ENCODE data around the gene FN1.

The FN1 gene

DNA sequence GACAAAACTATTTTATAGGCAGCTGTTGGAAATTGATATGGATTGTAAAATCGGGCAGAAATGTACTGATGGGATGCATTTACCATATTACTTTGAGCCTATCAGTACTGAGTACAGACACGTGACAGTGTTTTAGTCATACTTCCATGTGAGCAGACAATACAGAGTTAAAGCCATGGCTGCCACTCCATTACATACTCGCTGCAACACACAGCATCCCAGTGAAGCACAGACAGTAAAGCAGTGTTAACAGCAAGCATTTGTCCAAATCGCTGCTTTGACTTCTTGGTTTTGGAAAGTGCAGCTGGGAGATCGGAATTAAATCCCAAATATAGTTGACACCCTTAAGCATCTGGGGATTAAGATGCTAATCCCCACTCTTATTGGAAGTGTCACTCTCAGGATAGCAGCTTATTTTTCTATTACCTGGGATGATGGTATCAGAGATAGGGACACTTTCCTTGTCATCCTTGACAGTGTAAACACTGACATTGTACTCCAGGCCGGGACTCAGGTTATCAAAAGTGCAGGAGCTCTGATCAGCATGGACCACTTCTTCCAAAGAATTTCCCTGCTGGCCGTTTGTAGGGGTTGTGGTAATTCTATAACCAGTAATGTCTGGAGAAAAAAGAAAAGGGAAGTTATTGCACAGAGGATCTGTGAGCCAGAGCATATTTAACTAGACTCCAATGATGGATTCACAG is 41.6 kb downstream of the FN1 start:
- Histone ChIP-seq H2BK15ac (ENCODE audit: low read depth, poor library complexity, severe bottlenecking) (no peak overlapping the region), H3K4me3 (ENCODE audit: insufficient read depth in 1 of 2, low read depth in 1 of 2, low read length in 2 of 2) (peak overlapping the region in 1 of 2 experiments; percentile 2)

DNA sequence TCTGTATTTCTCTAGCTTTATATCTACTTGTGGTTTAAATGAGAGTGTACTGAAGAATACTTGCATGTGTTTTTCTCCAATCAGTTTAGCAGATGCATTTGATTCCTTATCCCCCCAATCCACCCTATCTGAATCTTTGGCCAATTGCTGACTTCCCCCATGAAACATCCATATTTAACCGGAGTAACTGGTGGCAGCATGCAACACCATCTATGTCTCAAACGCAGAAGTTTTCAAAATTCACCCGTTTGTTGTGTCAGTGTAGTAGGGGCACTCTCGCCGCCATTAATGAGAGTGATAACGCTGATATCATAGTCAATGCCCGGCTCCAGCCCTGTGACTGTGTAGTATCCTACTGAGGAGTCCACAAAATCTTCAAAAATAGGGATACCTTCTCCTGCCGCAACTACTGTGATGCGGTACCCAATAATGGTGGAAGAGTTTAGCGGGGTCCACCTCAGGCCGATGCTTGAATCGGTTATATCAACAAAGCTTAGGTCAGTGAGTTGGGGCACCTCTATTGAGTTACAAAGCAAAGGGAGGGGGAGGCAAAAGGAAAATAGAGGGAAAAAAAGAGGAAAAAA is 43.1 kb downstream of the FN1 start:
- no peak overlapping the region for H2AFZ ChIP-seq (ENCODE audit: low read depth, low read length)
- no peak for DNase-seq
- no peak overlapping the region for H3K23ac ChIP-seq (ENCODE audit: low read length in 2 of 2)
- H3K4me3 ChIP-seq (ENCODE audit: insufficient read depth in 1 of 2, low read depth in 1 of 2, low read length in 2 of 2), result no peak overlapping the region
- H2BK120ac ChIP-seq (ENCODE audit: low read depth, low read length), result no peak overlapping the region
- H3K27me3 ChIP-seq (ENCODE audit: control insufficient read depth in 1 of 2, insufficient read depth in 1 of 2, low read length in 2 of 2), result no peaks in the 10 kb centered on the region
- peak overlapping the region; percentile 39 for H3K27ac ChIP-seq (ENCODE audit: low read length, poor library complexity, severe bottlenecking)
- no peak overlapping the region for H4K91ac ChIP-seq (ENCODE audit: low read length)
- H3K9ac ChIP-seq (ENCODE audit: low read length), result peak overlapping the region; percentile 80
- H3K9me3 ChIP-seq (ENCODE audit: control insufficient read depth, low read length), result no peaks in the 10 kb centered on the region
- no peaks in the 10 kb centered on the region for H3K79me1 ChIP-seq (replicated peaks; ENCODE audit: low read length, poor library complexity, severe bottlenecking)
- no peak overlapping the region for H4K8ac ChIP-seq (ENCODE audit: low read length)
- H2AK5ac ChIP-seq (ENCODE audit: low read length, severe bottlenecking), result no peak overlapping the region
- no peak overlapping the region for H2BK15ac ChIP-seq (ENCODE audit: low read depth, poor library complexity, severe bottlenecking)
- 98% methylated on average over 12 of the region's 12 CpGs for WGBS
- H3K4me1 ChIP-seq (ENCODE audit: control insufficient read depth, insufficient read depth, low read depth, low read length), result peaks cover 5% of the 10 kb centered on the region
- no peak overlapping the region for H2BK5ac ChIP-seq (ENCODE audit: low read depth, low read length, poor library complexity, severe bottlenecking)
- H3K36me3 ChIP-seq (ENCODE audit: control insufficient read depth in 1 of 2, insufficient read depth in 2 of 2, low read depth in 1 of 2, low read length in 2 of 2), result peaks cover 43 to 98% of the 10 kb centered on the region in 2 experiments
- H3K18ac ChIP-seq (ENCODE audit: low read depth in 1 of 2, low read length in 2 of 2), result no peak overlapping the region
- no peak overlapping the region for H2BK12ac ChIP-seq (ENCODE audit: low read length in 2 of 2)
- H3K4ac ChIP-seq (ENCODE audit: low read depth in 1 of 2, low read length in 2 of 2), result no peak overlapping the region
- no peak overlapping the region for H3K4me2 ChIP-seq (ENCODE audit: low read length, poor library complexity, severe bottlenecking)
- H3K14ac ChIP-seq (ENCODE audit: low read length in 2 of 2), result no peak overlapping the region

More for the DNA sequence above, 41.6 kb downstream of the FN1 start:
- no peak overlapping the region for H3K14ac ChIP-seq (ENCODE audit: low read length in 2 of 2)
- no peak overlapping the region for H2AFZ ChIP-seq (ENCODE audit: low read depth, low read length)
- H3K18ac ChIP-seq (ENCODE audit: low read depth in 1 of 2, low read length in 2 of 2), result no peak overlapping the region
- H3K9ac ChIP-seq (ENCODE audit: low read length), result peak overlapping the region; percentile 80
- H3K27me3 ChIP-seq (ENCODE audit: control insufficient read depth in 1 of 2, insufficient read depth in 1 of 2, low read length in 2 of 2), result no peaks in the 10 kb centered on the region
- H2AK5ac ChIP-seq (ENCODE audit: low read length, severe bottlenecking), result no peak overlapping the region
- no peak overlapping the region for H2BK120ac ChIP-seq (ENCODE audit: low read depth, low read length)
- H2BK12ac ChIP-seq (ENCODE audit: low read length in 2 of 2), result no peak overlapping the region
- H3K27ac ChIP-seq (ENCODE audit: low read length, poor library complexity, severe bottlenecking), result peak overlapping the region; percentile 25
- no peak overlapping the region for H2BK5ac ChIP-seq (ENCODE audit: low read depth, low read length, poor library complexity, severe bottlenecking)
- peaks cover 42 to 100% of the 10 kb centered on the region in 2 experiments for H3K36me3 ChIP-seq (ENCODE audit: control insufficient read depth in 1 of 2, insufficient read depth in 2 of 2, low read depth in 1 of 2, low read length in 2 of 2)
- no peak overlapping the region for H3K4ac ChIP-seq (ENCODE audit: low read depth in 1 of 2, low read length in 2 of 2)
- no peak overlapping the region for H3K23ac ChIP-seq (ENCODE audit: low read length in 2 of 2)
- no peak for DNase-seq
- H3K9me3 ChIP-seq (ENCODE audit: control insufficient read depth, low read length), result no peaks in the 10 kb centered on the region
- H3K4me2 ChIP-seq (ENCODE audit: low read length, poor library complexity, severe bottlenecking), result no peak overlapping the region
- H4K91ac ChIP-seq (ENCODE audit: low read length), result no peak overlapping the region
- H3K4me1 ChIP-seq (ENCODE audit: control insufficient read depth, insufficient read depth, low read depth, low read length), result peaks cover 8% of the 10 kb centered on the region
- no peaks in the 10 kb centered on the region for H3K79me1 ChIP-seq (replicated peaks; ENCODE audit: low read length, poor library complexity, severe bottlenecking)
- H4K8ac ChIP-seq (ENCODE audit: low read length), result no peak overlapping the region
- WGBS, result 95% methylated on average over 7 of the region's 7 CpGs

DNA sequence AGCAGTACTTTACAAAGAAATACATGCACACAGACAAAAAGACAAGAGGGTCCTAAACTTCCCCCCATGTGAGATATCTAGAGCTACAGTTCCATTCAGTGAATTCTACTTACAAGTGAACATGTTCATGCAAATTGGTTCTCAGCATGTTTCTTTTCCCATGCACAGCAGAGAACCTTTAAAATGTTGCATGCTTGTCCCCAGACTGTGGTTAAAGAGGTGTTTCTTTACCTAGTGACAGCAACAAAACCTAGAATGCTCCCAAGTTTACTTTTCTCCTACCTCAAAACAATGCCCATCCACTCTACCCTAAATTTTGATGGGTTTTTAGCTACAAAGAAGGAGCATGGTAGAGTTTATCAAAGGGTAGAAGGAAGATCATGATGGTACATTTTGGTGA is 43.7 kb downstream of the FN1 start:
- Histone ChIP-seq H2BK5ac (ENCODE audit: low read depth, low read length, poor library complexity, severe bottlenecking) (no peak overlapping the region), H2AK5ac (ENCODE audit: low read length, severe bottlenecking) (no peak overlapping the region)

DNA sequence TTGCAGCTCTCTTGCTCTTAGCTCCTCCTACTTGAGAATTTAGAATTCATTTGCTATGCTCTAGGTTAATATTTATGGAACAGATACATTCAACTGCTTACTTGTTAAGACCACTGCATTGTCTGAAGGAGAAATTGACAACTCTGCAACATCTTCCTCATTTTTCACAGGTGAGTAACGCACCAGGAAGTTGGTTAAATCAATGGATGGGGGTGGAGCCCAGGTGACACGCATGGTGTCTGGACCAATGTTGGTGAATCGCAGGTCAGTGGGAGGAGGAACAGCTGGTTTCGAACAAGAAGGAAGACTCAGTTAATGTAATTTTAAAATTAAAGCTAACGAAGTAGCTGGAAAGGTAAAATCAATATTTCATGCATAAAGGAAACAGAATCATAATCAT is 44.3 kb downstream of the FN1 start:
- Histone ChIP-seq H3K36me3 (ENCODE audit: control insufficient read depth in 1 of 2, insufficient read depth in 2 of 2, low read depth in 1 of 2, low read length in 2 of 2) (peaks cover 40 to 98% of the 10 kb centered on the region in 2 experiments), H3K23ac (ENCODE audit: low read length in 2 of 2) (no peak overlapping the region), H2AK5ac (ENCODE audit: low read length, severe bottlenecking) (no peak overlapping the region), H2BK120ac (ENCODE audit: low read depth, low read length) (no peak overlapping the region), H2BK5ac (ENCODE audit: low read depth, low read length, poor library complexity, severe bottlenecking) (no peak overlapping the region), H3K9ac (ENCODE audit: low read length) (peak overlapping the region; percentile 80), H3K18ac (ENCODE audit: low read depth in 1 of 2, low read length in 2 of 2) (no peak overlapping the region), H3K4me3 (ENCODE audit: insufficient read depth in 1 of 2, low read depth in 1 of 2, low read length in 2 of 2) (no peak overlapping the region), H2BK15ac (ENCODE audit: low read depth, poor library complexity, severe bottlenecking) (no peak overlapping the region), H3K4me2 (ENCODE audit: low read length, poor library complexity, severe bottlenecking) (no peak overlapping the region), H3K9me3 (ENCODE audit: control insufficient read depth, low read length) (no peaks in the 10 kb centered on the region), H2BK12ac (ENCODE audit: low read length in 2 of 2) (no peak overlapping the region), H4K8ac (ENCODE audit: low read length) (no peak overlapping the region), H3K4me1 (ENCODE audit: control insufficient read depth, insufficient read depth, low read depth, low read length) (peaks cover 5% of the 10 kb centered on the region), H3K4ac (ENCODE audit: low read depth in 1 of 2, low read length in 2 of 2) (no peak overlapping the region), H2AFZ (ENCODE audit: low read depth, low read length) (no peak overlapping the region), H4K91ac (ENCODE audit: low read length) (no peak overlapping the region), H3K27me3 (ENCODE audit: control insufficient read depth in 1 of 2, insufficient read depth in 1 of 2, low read length in 2 of 2) (no peaks in the 10 kb centered on the region), H3K14ac (ENCODE audit: low read length in 2 of 2) (no peak overlapping the region), H3K27ac (ENCODE audit: low read length, poor library complexity, severe bottlenecking) (peak overlapping the region; percentile 46), H3K79me1 (replicated peaks; ENCODE audit: low read length, poor library complexity, severe bottlenecking) (peaks cover 2% of the 10 kb centered on the region)
- DNase-seq, result no peak
- 93% methylated on average over 3 of the region's 5 CpGs for WGBS

More for the DNA sequence above, 43.7 kb downstream of the FN1 start:
- no peak overlapping the region for H2AFZ ChIP-seq (ENCODE audit: low read depth, low read length)
- H2BK12ac ChIP-seq (ENCODE audit: low read length in 2 of 2), result no peak overlapping the region
- H3K9ac ChIP-seq (ENCODE audit: low read length), result peak overlapping the region; percentile 80
- H2BK120ac ChIP-seq (ENCODE audit: low read depth, low read length), result no peak overlapping the region
- no peak overlapping the region for H3K4ac ChIP-seq (ENCODE audit: low read depth in 1 of 2, low read length in 2 of 2)
- H3K18ac ChIP-seq (ENCODE audit: low read depth in 1 of 2, low read length in 2 of 2), result no peak overlapping the region
- peaks cover 3% of the 10 kb centered on the region for H3K4me1 ChIP-seq (ENCODE audit: control insufficient read depth, insufficient read depth, low read depth, low read length)
- peak overlapping the region; percentile 63 for H3K27ac ChIP-seq (ENCODE audit: low read length, poor library complexity, severe bottlenecking)
- no peak overlapping the region for H3K4me2 ChIP-seq (ENCODE audit: low read length, poor library complexity, severe bottlenecking)
- no peak overlapping the region for H4K8ac ChIP-seq (ENCODE audit: low read length)
- no peak overlapping the region for H2BK15ac ChIP-seq (ENCODE audit: low read depth, poor library complexity, severe bottlenecking)
- no peaks in the 10 kb centered on the region for H3K27me3 ChIP-seq (ENCODE audit: control insufficient read depth in 1 of 2, insufficient read depth in 1 of 2, low read length in 2 of 2)
- H4K91ac ChIP-seq (ENCODE audit: low read length), result no peak overlapping the region
- no peak for DNase-seq
- H3K23ac ChIP-seq (ENCODE audit: low read length in 2 of 2), result no peak overlapping the region
- no peaks in the 10 kb centered on the region for H3K9me3 ChIP-seq (ENCODE audit: control insufficient read depth, low read length)
- no peak overlapping the region for H3K4me3 ChIP-seq (ENCODE audit: insufficient read depth in 1 of 2, low read depth in 1 of 2, low read length in 2 of 2)
- H3K14ac ChIP-seq (ENCODE audit: low read length in 2 of 2), result no peak overlapping the region
- peaks cover 40 to 98% of the 10 kb centered on the region in 2 experiments for H3K36me3 ChIP-seq (ENCODE audit: control insufficient read depth in 1 of 2, insufficient read depth in 2 of 2, low read depth in 1 of 2, low read length in 2 of 2)
- no peaks in the 10 kb centered on the region for H3K79me1 ChIP-seq (replicated peaks; ENCODE audit: low read length, poor library complexity, severe bottlenecking)
